ENCODE results near the gene MSN. TPM values are rescaled to one million over a fixed set of nuclear protein-coding genes. Genes with fewer than 3 reads are reported as not detected.
"Not testable (repeated sequence)": the region's sequence is repeated elsewhere in the genome, so short reads cannot be mapped to it uniquely, and the experiment has no call there.

MSN gene
- total RNA-seq, 3 donors from 2014 or later (not counting 1 experiment from before 2014, with no cell fraction given), result 866 to 1,028 (median 919) TPM

DNA sequence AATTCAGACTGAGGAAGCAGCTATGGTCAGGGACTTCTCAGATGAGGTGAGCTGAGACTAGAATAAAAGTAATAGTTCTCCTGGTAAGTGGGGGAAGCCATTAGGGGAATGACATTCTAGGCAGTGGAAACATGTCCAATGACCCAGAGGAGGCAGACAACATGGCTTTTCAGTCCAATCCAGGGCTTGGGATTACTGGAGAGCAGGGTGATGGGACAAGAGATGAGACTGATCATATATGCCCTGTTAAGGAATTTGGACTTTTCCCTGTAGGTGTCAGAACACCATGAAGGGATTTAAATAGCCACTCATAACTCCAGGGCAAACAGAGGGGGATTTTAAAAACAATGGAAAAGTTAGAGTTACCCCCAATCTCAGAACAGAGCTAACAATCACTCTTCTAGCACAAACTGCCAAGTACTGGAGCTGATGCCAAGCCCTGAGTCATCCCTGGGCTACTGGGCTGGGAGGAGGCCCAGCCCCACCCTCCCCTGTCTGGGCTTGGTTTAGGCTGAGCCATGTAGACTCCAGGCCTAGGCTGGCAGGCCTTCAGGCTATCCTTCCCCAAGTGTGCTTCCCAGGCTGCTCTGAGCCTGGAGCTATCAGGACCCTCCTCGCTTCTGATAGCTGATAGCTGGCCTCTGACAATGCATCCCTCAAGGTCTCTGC is 22.7 kb upstream of the MSN start:
- Mint-ChIP-seq H3K27me3 (ENCODE audit: low read depth in 2 of 2) (peaks cover 0 to 8% of the 10 kb centered on the region in 2 donors), H3K9me3 (no peaks in the 10 kb centered on the region), H3K27ac (no peak overlapping the region), H3K4me3 (no peak overlapping the region), H3K36me3 (no peaks in the 10 kb centered on the region), H3K4me1 (peaks cover 9 to 26% of the 10 kb centered on the region in 2 donors)
- ATAC-seq (no peak), DNase-seq (no peak)
- 100% methylated on average over 1 of the region's 1 CpG for WGBS (ENCODE audit: insufficient coverage)
- Histone ChIP-seq H3K36me3 (ENCODE audit: control insufficient read depth, insufficient read depth, low read length) (no peaks in the 10 kb centered on the region), H3K9me3 (ENCODE audit: control insufficient read depth, insufficient read depth, low read length) (no peaks in the 10 kb centered on the region), H3K27ac (ENCODE audit: low read length) (no peak overlapping the region), H3K4me1 (ENCODE audit: control insufficient read depth, insufficient read depth, low read length) (no peaks in the 10 kb centered on the region), H3K4me3 (ENCODE audit: low read length) (no peak overlapping the region), H3K27me3 (ENCODE audit: control insufficient read depth, insufficient read depth, low read length) (no peaks in the 10 kb centered on the region)
- intact Hi-C loops (cut with micrococcal nuclease), result no loop called here
- TF ChIP-seq, protein P1, sequence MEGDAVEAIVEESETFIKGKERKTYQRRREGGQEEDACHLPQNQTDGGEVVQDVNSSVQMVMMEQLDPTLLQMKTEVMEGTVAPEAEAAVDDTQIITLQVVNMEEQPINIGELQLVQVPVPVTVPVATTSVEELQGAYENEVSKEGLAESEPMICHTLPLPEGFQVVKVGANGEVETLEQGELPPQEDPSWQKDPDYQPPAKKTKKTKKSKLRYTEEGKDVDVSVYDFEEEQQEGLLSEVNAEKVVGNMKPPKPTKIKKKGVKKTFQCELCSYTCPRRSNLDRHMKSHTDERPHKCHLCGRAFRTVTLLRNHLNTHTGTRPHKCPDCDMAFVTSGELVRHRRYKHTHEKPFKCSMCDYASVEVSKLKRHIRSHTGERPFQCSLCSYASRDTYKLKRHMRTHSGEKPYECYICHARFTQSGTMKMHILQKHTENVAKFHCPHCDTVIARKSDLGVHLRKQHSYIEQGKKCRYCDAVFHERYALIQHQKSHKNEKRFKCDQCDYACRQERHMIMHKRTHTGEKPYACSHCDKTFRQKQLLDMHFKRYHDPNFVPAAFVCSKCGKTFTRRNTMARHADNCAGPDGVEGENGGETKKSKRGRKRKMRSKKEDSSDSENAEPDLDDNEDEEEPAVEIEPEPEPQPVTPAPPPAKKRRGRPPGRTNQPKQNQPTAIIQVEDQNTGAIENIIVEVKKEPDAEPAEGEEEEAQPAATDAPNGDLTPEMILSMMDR (IDR thresholded peaks at IDR 0.05), result no peak

- Mint-ChIP-seq H3K27me3 (ENCODE audit: low read depth in 2 of 2) (peaks cover 0 to 8% of the 10 kb centered on the region in 2 donors), H3K4me1 (peaks cover 9 to 26% of the 10 kb centered on the region in 2 donors), H3K36me3 (no peaks in the 10 kb centered on the region), H3K9me3 (no peaks in the 10 kb centered on the region), H3K4me3 (no peak overlapping the region), H3K27ac (no peak overlapping the region)
- ATAC-seq (no peak), DNase-seq (no peak)
- Histone ChIP-seq H3K27ac (ENCODE audit: low read length) (no peak overlapping the region), H3K4me1 (ENCODE audit: control insufficient read depth, insufficient read depth, low read length) (no peaks in the 10 kb centered on the region), H3K4me3 (ENCODE audit: low read length) (no peak overlapping the region), H3K36me3 (ENCODE audit: control insufficient read depth, insufficient read depth, low read length) (no peaks in the 10 kb centered on the region), H3K9me3 (ENCODE audit: control insufficient read depth, insufficient read depth, low read length) (no peaks in the 10 kb centered on the region), H3K27me3 (ENCODE audit: control insufficient read depth, insufficient read depth, low read length) (no peaks in the 10 kb centered on the region)
- WGBS (ENCODE audit: insufficient coverage), result 83% methylated on average over 3 of the region's 3 CpGs
- intact Hi-C loops (cut with micrococcal nuclease), result no loop called here
- TF ChIP-seq, protein P1 (IDR thresholded peaks at IDR 0.05), result no peak
Measured at GRCh38 chrX:65647801-65648200, 19.7 kb upstream of the MSN start.

DNA sequence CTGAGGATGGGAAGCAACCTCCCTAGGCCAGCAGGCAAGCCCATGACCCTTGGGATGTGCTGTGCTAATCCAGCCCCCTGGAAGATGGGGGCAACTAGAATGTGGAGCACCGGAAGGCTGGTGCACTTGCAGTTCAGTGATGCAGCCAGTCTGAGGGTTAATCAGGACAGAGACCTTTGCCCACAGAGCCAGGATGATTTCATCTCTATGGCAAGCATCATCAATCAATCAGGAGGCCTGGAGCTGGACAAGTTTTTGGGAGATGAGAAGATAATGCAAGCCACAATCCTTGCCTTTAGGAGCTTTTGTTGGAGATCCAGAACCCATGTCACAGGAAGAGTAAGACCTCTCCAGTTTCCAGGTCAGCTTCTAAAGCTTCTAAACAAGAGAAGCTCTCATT is 15.4 kb upstream of the MSN start:
- no peaks in the 10 kb centered on the region for H3K36me3 ChIP-seq (ENCODE audit: control insufficient read depth, insufficient read depth, low read length)
- ATAC-seq (no peak), DNase-seq (no peak)
- TF ChIP-seq, protein P1 (IDR thresholded peaks at IDR 0.05), result no peak
- peaks cover 10% of the 10 kb centered on the region for H3K4me1 ChIP-seq (ENCODE audit: control insufficient read depth, insufficient read depth, low read length)
- H3K9me3 ChIP-seq (ENCODE audit: control insufficient read depth, insufficient read depth, low read length), result no peaks in the 10 kb centered on the region
- no peak overlapping the region for H3K27ac Mint-ChIP-seq
- intact Hi-C loops (cut with micrococcal nuclease), result no loop called here
- H3K27me3 ChIP-seq (ENCODE audit: control insufficient read depth, insufficient read depth, low read length), result no peaks in the 10 kb centered on the region
- 100% methylated on average over 1 of the region's 1 CpG for WGBS (ENCODE audit: insufficient coverage)
- H3K27me3 Mint-ChIP-seq (ENCODE audit: low read depth in 2 of 2), result no peaks in the 10 kb centered on the region
- H3K4me1 Mint-ChIP-seq, result peaks cover 14 to 18% of the 10 kb centered on the region in 2 donors
- H3K4me3 Mint-ChIP-seq, result no peak overlapping the region
- no peaks in the 10 kb centered on the region for H3K36me3 Mint-ChIP-seq
- no peak overlapping the region for H3K4me3 ChIP-seq (ENCODE audit: low read length)
- H3K27ac ChIP-seq (ENCODE audit: low read length), result no peak overlapping the region
- H3K9me3 Mint-ChIP-seq, result no peaks in the 10 kb centered on the region

DNA sequence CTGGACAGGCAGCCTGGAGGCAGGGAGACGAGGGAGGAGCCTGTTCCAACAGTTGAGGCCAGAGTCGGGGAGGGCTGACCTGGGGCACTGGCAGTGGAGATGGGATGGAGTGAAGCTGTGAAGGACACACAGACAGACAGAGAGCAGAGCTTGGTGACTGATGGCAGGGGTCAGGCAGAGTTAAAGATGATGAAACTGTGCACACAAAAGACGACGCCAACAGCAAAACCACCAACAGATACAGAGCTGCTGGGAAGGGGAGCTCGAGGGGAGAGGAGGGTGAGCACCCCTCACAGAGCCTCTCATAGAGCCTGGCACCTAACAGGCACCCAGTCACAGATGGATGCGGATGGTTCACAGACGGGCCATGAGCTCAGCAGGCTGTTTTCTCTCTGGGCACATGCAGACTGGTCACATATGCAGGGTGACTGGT is 10.4 kb upstream of the MSN start:
- H3K27me3 Mint-ChIP-seq (ENCODE audit: low read depth in 2 of 2); H3K27me3 ChIP-seq (ENCODE audit: control insufficient read depth, insufficient read depth, low read length); H3K9me3 ChIP-seq (ENCODE audit: control insufficient read depth, insufficient read depth, low read length); DNase-seq; H3K36me3 Mint-ChIP-seq; H3K9me3 Mint-ChIP-seq; H3K36me3 ChIP-seq (ENCODE audit: control insufficient read depth, insufficient read depth, low read length); intact Hi-C loops (cut with micrococcal nuclease); H3K4me3 ChIP-seq (ENCODE audit: low read length): not testable (repeated sequence)
- ATAC-seq, result peak; percentile 54 to 77 (median 64)
- peak overlapping the region; percentile 42 for H3K27ac ChIP-seq (ENCODE audit: low read length)
- 64% methylated on average over 2 of the region's 7 CpGs for WGBS (ENCODE audit: insufficient coverage)
- Mint-ChIP-seq H3K4me1 (peaks cover 15 to 36% of the 10 kb centered on the region in 2 donors), H3K27ac (peak overlapping the region; percentile 81 to 98), H3K4me3 (peak overlapping the region; percentile 84)
- H3K4me1 ChIP-seq (ENCODE audit: control insufficient read depth, insufficient read depth, low read length), result peaks cover 16% of the 10 kb centered on the region
